NCI-H146 treated with DMSO at 0.1 percent for 48 hours (cell line): ENCODE results near the gene BHLHE23.

ENCODE experiments used
- DNase-seq: peaks from one replicate; lab custom pipeline; 2025; ENCODE audit not compliant: unreplicated experiment; lab: John Stamatoyannopoulos, UW

BHLHE23 gene

GRCh38 chr20:63006540-63007359 is at the start of gene BHLHE23:
Gene BHLHE23 (minus strand): TSS chr20:63006964. CDS start chr20:63006774, 190 bp downstream.
- DNase-seq: no peak

GRCh38 chr20:63055575-63056235 is 48.9 kb upstream of the BHLHE23 start:
- no peak for DNase-seq

GRCh38 chr20:63054681-63055240 is 48.0 kb upstream of the BHLHE23 start:
- no peak for DNase-seq

GRCh38 chr20:63054103-63054474 is 47.3 kb upstream of the BHLHE23 start:
- DNase-seq: no peak

- DNase-seq: no peak
Measured at GRCh38 chr20:63053432-63054102, 46.8 kb upstream of the BHLHE23 start.

- no peak for DNase-seq
Measured at GRCh38 chr20:63052571-63053431, 46.0 kb upstream of the BHLHE23 start.

- no peak for DNase-seq
Measured at GRCh38 chr20:63051911-63052310, 45.1 kb upstream of the BHLHE23 start.

- no peak for DNase-seq
Measured at GRCh38 chr20:63051186-63051860, 44.6 kb upstream of the BHLHE23 start.

- DNase-seq: no peak
Measured at GRCh38 chr20:63050406-63050805, 43.6 kb upstream of the BHLHE23 start.

- no peak for DNase-seq
Measured at GRCh38 chr20:63049561-63050221, 42.9 kb upstream of the BHLHE23 start.

- DNase-seq: no peak
Measured at GRCh38 chr20:63049191-63049518, 42.4 kb upstream of the BHLHE23 start.

GRCh38 chr20:63048516-63049190 is 41.9 kb upstream of the BHLHE23 start:
- DNase-seq: no peak

GRCh38 chr20:63047946-63048345 is 41.2 kb upstream of the BHLHE23 start:
- no peak for DNase-seq

GRCh38 chr20:63047267-63047666 is 40.5 kb upstream of the BHLHE23 start:
- DNase-seq: no peak

GRCh38 chr20:63046841-63047240 is 40.1 kb upstream of the BHLHE23 start:
- DNase-seq: no peak

- DNase-seq: no peak
Measured at GRCh38 chr20:63045991-63046390, 39.2 kb upstream of the BHLHE23 start.

- no peak for DNase-seq
Measured at GRCh38 chr20:63045401-63045800, 38.6 kb upstream of the BHLHE23 start.

GRCh38 chr20:63044605-63045004 is 37.8 kb upstream of the BHLHE23 start:
- no peak for DNase-seq

- DNase-seq: no peak
Measured at GRCh38 chr20:63044204-63044600, 37.4 kb upstream of the BHLHE23 start.
